BLaER1 (cell line): ENCODE data around the gene IFITM1.
A peak's percentile ranks its signal among the peaks of the same experiment; 100 is the strongest.
"Not testable (repeated sequence)": the region's sequence is repeated elsewhere in the genome, so short reads cannot be mapped to it uniquely, and the experiment has no call there.

Source experiments
- H3K27ac ChIP-seq: shearing (Covaris generic); formaldehyde crosslinking; 2 replicates; pipeline ENCODE4 v1.8.1; 2022
- H3K27me3 ChIP-seq: shearing (Covaris generic); formaldehyde crosslinking; 2 replicates; pipeline ENCODE4 v1.8.1; 2022
- H3K36me3 ChIP-seq: shearing (Covaris generic); formaldehyde crosslinking; 2 replicates; pipeline ENCODE4 v1.8.1; 2022
- H3K4me1 ChIP-seq: shearing (Covaris generic); formaldehyde crosslinking; 2 replicates; pipeline ENCODE4 v1.8.1; 2022
- H3K4me2 ChIP-seq: shearing (Covaris generic); formaldehyde crosslinking; 2 replicates; pipeline ENCODE4 v1.8.1; 2022
- H3K4me3 ChIP-seq: shearing (Covaris generic); formaldehyde crosslinking; 2 replicates; pipeline ENCODE4 v1.8.1; 2022
- H3K9ac ChIP-seq: shearing (Covaris generic); formaldehyde crosslinking; 2 replicates; pipeline ENCODE4 v1.8.1; 2022
- H3K9me3 ChIP-seq: shearing (Covaris generic); formaldehyde crosslinking; 2 replicates; pipeline ENCODE4 v1.8.1; 2022
- H4K20me1 ChIP-seq: shearing (Covaris generic); formaldehyde crosslinking; 2 replicates; pipeline ENCODE4 v1.8.1; 2022
- Cebpa-rat ChIP-seq: shearing (Covaris generic); IDR thresholded peaks from 2 replicates; pipeline ENCODE4 v1.8.1; 2022

IFITM1 gene

GRCh38 chr11:330307-330693 is 16.5 kb downstream of the IFITM1 start:
- H3K36me3 ChIP-seq = no peaks in the 10 kb centered on the region
- peak overlapping the region; percentile 74 for H3K27ac ChIP-seq
- H3K9ac ChIP-seq = no peak overlapping the region; the same call in 1 of the 2 replicates
- H4K20me1 ChIP-seq = no peaks in the 10 kb centered on the region
- peaks cover 90% of the 10 kb centered on the region for H3K4me1 ChIP-seq
- no peaks in the 10 kb centered on the region for H3K27me3 ChIP-seq
- peak overlapping the region; percentile 39; the same call in 1 of the 2 replicates for H3K4me3 ChIP-seq
- no peak for TF ChIP-seq Cebpa-rat
- peak overlapping the region; percentile 91 for H3K4me2 ChIP-seq
- H3K9me3 ChIP-seq = 0 out of 2 replicates have a peak, but pooled peaks cover 6% of the 10 kb centered on the region

GRCh38 chr11:330694-331357 is 17.0 kb downstream of the IFITM1 start:
- Histone ChIP-seq H3K9ac (peak overlapping the region; percentile 58), H3K27me3 (no peaks in the 10 kb centered on the region), H3K4me1 (peaks cover 92% of the 10 kb centered on the region), H4K20me1 (no peaks in the 10 kb centered on the region), H3K36me3 (no peaks in the 10 kb centered on the region), H3K9me3 (0 out of 2 replicates have a peak, but pooled peaks cover 6% of the 10 kb centered on the region), H3K27ac (peak overlapping the region; percentile 74), H3K4me3 (peak overlapping the region; percentile 39; the same call in 1 of the 2 replicates), H3K4me2 (peak overlapping the region; percentile 91)
- TF ChIP-seq Cebpa-rat = no peak

GRCh38 chr11:331358-332060 is 17.7 kb downstream of the IFITM1 start:
- Histone ChIP-seq H3K9ac (peak overlapping the region; percentile 58), H3K27me3 (no peaks in the 10 kb centered on the region), H3K36me3 (no peaks in the 10 kb centered on the region), H3K4me1 (peaks cover 92% of the 10 kb centered on the region), H3K27ac (peak overlapping the region; percentile 74), H3K9me3 (0 out of 2 replicates have a peak, but pooled peaks cover 6% of the 10 kb centered on the region), H3K4me3 (peak overlapping the region; percentile 39; the same call in 1 of the 2 replicates), H3K4me2 (peak overlapping the region; percentile 91), H4K20me1 (no peaks in the 10 kb centered on the region)
- no peak for TF ChIP-seq Cebpa-rat

- Histone ChIP-seq H3K4me2 (peak overlapping the region; percentile 91), H3K27ac (0 out of 2 replicates have a peak overlapping the region, but pooled peaks have one; percentile 14), H3K9ac (no peak overlapping the region), H3K4me1 (peaks cover 91% of the 10 kb centered on the region), H3K4me3 (no peak overlapping the region), H3K36me3 (no peaks in the 10 kb centered on the region), H4K20me1 (no peaks in the 10 kb centered on the region), H3K27me3 (no peaks in the 10 kb centered on the region), H3K9me3 (0 out of 2 replicates have a peak, but pooled peaks cover 6% of the 10 kb centered on the region)
- TF ChIP-seq Cebpa-rat = no peak
Observed at GRCh38 chr11:332651-333480, 19.0 kb downstream of the IFITM1 start.

GRCh38 chr11:333616-334263 is 19.9 kb downstream of the IFITM1 start:
- Histone ChIP-seq H3K4me2 (peak overlapping the region; percentile 91; the same call in 1 of the 2 replicates), H3K4me1 (peaks cover 82% of the 10 kb centered on the region), H3K27ac (0 out of 2 replicates have a peak overlapping the region, but pooled peaks have one; percentile 14)
- not testable (repeated sequence) for H3K4me3 ChIP-seq, H3K9me3 ChIP-seq, H3K27me3 ChIP-seq, H4K20me1 ChIP-seq, H3K9ac ChIP-seq, H3K36me3 ChIP-seq

- peaks cover 76% of the 10 kb centered on the region for H3K4me1 ChIP-seq
- H3K9ac ChIP-seq = no peak overlapping the region
- H4K20me1 ChIP-seq = no peaks in the 10 kb centered on the region
- no peak overlapping the region for H3K27ac ChIP-seq
- H3K9me3 ChIP-seq = 0 out of 2 replicates have a peak, but pooled peaks cover 6% of the 10 kb centered on the region
- H3K4me2 ChIP-seq = no peak overlapping the region
- no peak overlapping the region for H3K4me3 ChIP-seq
- no peaks in the 10 kb centered on the region for H3K27me3 ChIP-seq
- no peaks in the 10 kb centered on the region for H3K36me3 ChIP-seq
- TF ChIP-seq Cebpa-rat = no peak
Observed at GRCh38 chr11:334264-334994, 20.6 kb downstream of the IFITM1 start.

- Histone ChIP-seq H3K27ac (peak overlapping the region; percentile 45), H3K36me3 (no peaks in the 10 kb centered on the region), H3K4me1 (peaks cover 61% of the 10 kb centered on the region), H3K9me3 (peaks cover 11% of the 10 kb centered on the region; the same call in 1 of the 2 replicates), H3K4me3 (no peak overlapping the region), H3K27me3 (no peaks in the 10 kb centered on the region), H4K20me1 (no peaks in the 10 kb centered on the region), H3K9ac (peak overlapping the region; percentile 59), H3K4me2 (peak overlapping the region; percentile 76)
- no peak for TF ChIP-seq Cebpa-rat
Observed at GRCh38 chr11:335779-336658, 22.2 kb downstream of the IFITM1 start.

- Histone ChIP-seq H3K9me3 (peaks cover 18% of the 10 kb centered on the region), H3K27me3 (no peaks in the 10 kb centered on the region), H3K4me1 (peaks cover 61% of the 10 kb centered on the region), H3K36me3 (no peaks in the 10 kb centered on the region), H3K4me2 (peak overlapping the region; percentile 76), H3K27ac (peak overlapping the region; percentile 45), H4K20me1 (no peaks in the 10 kb centered on the region), H3K4me3 (no peak overlapping the region), H3K9ac (peak overlapping the region; percentile 59; the same call in 1 of the 2 replicates)
- TF ChIP-seq Cebpa-rat = no peak
Observed at GRCh38 chr11:336659-337198, 22.9 kb downstream of the IFITM1 start.
